ENCODE results near the gene PDRG1.

PDRG1 gene

GRCh38 chr20:31907046-31907445 lies 44.8 kb downstream of the PDRG1 start:
- no peak for DNase-seq (ENCODE audit: low read depth)

- no peak for DNase-seq (ENCODE audit: low read depth)
These were observed 45.8 kb downstream of the PDRG1 start for GRCh38 chr20:31906001-31906400.

GRCh38 chr20:31903627-31904386 lies 48.0 kb downstream of the PDRG1 start:
- no peak for DNase-seq (ENCODE audit: low read depth)

- no peak for DNase-seq (ENCODE audit: low read depth)
These were observed 50.2 kb downstream of the PDRG1 start for GRCh38 chr20:31901615-31902014.

GRCh38 chr20:31897541-31897940 lies 54.3 kb downstream of the PDRG1 start:
- DNase-seq (ENCODE audit: low read depth): no peak

GRCh38 chr20:31896049-31896448 lies 55.8 kb downstream of the PDRG1 start:
- DNase-seq (ENCODE audit: low read depth): no peak

- DNase-seq (ENCODE audit: low read depth): no peak
These were observed 56.7 kb downstream of the PDRG1 start for GRCh38 chr20:31894980-31895675.
